HFF-Myc (cell line): ENCODE measurements around the gene C3orf52.
A peak's percentile ranks its signal among the peaks of the same experiment; 100 is the strongest.

Experiments
- DNase-seq: peaks from one replicate; pipeline ENCODE4 v3.0.0-alpha.2; 2011; ENCODE audit warnings: low read depth; ENCODE audit errors: extremely low read depth
- H3K4me3 ChIP-seq: replicated peaks from 2 replicates; pipeline ENCODE4 v1.5.1; 2011; ENCODE audit warnings: low read depth, mild to moderate bottlenecking, control low read depth, low read length
- TF ChIP-seq, protein P1 (sequence below): IDR thresholded peaks from 2 replicates; pipeline ENCODE4 v1.5.1; 2012; ENCODE audit warnings: mild to moderate bottlenecking, low read depth, low read length, control low read depth; ENCODE audit errors: missing control alignments

C3orf52 gene

DNA sequence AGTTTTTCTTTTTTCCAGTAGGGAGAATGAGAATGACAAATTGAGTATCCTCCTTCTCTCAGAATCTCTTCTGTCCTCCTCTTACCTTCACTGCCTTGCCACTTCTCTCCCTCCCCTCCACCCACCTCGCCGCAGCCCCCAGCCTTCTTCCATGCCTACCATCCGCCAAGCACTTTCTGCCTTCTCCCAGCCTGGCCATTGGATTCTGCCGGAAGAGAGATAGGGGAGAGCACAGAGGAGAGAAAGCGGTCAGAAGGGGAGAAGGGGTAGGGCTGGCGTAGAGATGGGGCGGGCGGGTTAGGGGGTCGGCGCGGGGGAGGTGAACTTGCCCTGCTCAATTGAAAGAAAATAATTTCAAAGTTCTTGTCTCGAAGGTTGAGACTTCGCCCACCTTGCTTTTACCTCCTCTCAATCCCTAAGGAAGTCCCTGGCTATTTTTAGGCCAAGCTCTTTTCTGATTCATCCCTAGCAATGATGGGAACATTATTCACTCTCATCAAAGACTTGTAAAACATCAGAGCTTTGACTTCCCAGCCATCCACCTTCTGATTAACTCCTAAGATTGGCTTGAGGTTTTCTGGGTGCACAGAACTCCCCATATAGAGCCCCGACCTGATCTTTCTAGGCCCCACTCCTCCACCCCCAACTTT is 811 bp downstream of the C3orf52 start:
- DNase-seq, result no peak
- TF ChIP-seq, protein P1, sequence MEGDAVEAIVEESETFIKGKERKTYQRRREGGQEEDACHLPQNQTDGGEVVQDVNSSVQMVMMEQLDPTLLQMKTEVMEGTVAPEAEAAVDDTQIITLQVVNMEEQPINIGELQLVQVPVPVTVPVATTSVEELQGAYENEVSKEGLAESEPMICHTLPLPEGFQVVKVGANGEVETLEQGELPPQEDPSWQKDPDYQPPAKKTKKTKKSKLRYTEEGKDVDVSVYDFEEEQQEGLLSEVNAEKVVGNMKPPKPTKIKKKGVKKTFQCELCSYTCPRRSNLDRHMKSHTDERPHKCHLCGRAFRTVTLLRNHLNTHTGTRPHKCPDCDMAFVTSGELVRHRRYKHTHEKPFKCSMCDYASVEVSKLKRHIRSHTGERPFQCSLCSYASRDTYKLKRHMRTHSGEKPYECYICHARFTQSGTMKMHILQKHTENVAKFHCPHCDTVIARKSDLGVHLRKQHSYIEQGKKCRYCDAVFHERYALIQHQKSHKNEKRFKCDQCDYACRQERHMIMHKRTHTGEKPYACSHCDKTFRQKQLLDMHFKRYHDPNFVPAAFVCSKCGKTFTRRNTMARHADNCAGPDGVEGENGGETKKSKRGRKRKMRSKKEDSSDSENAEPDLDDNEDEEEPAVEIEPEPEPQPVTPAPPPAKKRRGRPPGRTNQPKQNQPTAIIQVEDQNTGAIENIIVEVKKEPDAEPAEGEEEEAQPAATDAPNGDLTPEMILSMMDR, result no peak
- H3K4me3 ChIP-seq, result peak overlapping the region; percentile 60

DNA sequence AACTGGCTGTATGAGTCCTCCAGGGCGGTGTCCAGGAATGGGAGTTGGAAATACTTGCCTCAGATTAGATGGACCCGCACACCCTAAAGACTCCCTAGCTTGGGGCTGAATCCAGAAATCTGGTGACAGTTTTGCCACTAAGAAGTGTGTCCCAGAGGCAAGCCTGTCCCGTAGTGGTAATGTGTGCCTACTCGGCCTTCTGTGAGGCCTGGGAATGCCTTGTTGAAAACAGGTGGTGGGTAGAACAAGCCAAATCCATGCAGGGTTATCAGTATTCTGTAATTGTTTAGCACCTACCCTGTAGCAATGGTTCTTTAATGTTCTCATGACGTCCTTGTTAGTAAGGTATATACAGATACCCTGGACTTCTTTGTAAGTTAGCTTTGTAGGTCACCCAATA is 1.6 kb downstream of the C3orf52 start:
- no peak overlapping the region for H3K4me3 ChIP-seq
- TF ChIP-seq, protein P1, result no peak
- DNase-seq, result no peak

DNA sequence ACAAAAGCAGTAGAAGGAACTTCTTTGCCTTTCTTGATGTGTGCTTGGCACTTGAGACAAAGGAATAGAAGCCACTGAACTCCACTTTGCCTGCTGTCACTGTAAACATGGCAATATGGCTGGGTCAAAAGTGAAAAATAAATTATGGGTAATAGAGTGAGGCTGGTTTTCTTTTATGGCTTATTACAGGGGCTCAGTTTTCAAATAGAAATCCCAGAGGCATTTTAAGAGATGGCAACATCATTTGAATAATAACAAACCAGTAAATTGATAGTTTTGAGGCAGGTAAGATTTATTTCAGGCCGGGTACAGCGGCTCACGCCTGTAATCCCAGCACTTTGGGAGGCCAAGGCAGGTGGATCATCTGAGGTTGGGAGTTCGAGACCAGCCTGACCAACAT is 2.8 kb downstream of the C3orf52 start:
- TF ChIP-seq, protein P1, result no peak

DNA sequence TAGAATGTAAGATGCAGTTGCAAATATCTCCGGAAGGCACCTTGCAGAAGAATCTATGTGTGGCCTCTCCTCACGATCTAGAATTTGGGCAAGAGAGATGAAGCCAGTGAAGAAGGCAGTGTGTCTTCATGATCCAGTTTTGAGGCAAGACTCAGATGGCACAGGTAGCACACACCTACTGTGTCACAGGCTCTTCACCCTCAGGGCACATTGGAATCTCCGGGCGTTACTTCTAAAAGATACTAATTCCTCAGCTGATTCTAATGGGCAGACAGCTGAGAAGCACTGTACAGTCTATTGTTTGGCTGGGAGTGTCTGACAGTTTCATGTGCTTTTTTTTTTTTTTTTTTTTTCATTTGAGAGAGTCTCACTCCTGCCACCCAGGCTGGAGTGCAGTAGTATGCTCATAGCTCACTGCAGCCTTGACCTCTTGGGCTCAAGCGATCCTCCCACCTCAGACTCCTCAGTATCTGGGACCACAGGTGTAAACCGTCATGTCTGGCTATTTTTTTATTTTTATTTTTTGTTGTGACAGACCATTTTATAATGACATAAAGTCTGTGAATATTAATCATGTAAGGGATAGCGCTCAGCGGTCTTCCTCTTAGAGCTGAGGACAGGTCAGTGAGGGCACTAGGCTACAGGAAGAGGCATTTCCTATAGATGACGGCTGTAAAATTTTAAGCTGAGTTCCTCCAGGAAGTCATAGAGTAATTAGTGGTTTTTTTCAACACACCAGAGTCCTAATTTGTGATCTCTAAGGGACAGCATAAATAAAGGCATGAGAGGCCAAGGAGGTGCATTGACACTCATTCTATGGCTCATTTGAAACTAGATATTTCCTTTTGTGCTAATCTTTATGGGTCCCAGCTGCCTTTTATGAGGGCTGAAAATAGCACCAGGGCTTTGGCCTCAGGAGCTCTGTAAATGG is 4.0 kb downstream of the C3orf52 start:
- no peak overlapping the region for H3K4me3 ChIP-seq
- TF ChIP-seq, protein P1, result no peak
- DNase-seq, result no peak

More for the DNA sequence above, 2.8 kb downstream of the C3orf52 start:
- DNase-seq, result no peak
- no peak overlapping the region for H3K4me3 ChIP-seq

DNA sequence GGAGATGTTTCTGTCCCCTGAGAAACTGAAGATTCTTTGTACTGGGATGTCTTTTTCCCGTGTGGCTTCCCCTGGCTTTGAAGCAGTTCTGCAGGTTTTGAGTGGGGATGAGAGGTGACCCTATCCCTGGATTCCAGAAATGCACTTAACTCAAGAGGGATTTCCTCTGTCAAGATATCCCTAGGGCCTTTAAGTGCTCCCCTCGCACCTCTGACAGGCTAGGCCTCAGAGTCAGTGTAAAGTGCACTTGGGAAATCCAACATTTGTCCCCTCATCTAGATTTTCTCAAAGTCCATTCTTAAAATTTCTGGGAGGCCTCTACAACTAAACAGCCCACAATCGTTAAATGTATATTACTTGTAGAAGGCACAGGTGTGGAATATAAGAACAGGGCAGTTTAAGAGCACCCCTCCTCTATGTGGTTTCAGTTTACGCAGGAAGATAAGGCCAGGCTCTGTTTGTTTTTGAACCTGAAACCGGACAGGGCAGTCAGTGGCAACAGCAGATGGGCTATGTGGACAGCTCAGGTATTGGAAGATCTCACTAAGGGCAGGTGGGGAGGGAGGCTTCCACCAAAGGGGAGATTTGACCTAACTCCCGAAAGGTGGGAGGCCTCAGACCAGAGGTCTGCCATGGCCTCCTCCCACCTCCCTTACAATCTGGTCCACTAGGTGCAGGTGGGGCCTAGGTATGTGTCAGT is 4.8 kb downstream of the C3orf52 start:
- H3K4me3 ChIP-seq, result no peak overlapping the region
- no peak for DNase-seq
- TF ChIP-seq, protein P1, result no peak

DNA sequence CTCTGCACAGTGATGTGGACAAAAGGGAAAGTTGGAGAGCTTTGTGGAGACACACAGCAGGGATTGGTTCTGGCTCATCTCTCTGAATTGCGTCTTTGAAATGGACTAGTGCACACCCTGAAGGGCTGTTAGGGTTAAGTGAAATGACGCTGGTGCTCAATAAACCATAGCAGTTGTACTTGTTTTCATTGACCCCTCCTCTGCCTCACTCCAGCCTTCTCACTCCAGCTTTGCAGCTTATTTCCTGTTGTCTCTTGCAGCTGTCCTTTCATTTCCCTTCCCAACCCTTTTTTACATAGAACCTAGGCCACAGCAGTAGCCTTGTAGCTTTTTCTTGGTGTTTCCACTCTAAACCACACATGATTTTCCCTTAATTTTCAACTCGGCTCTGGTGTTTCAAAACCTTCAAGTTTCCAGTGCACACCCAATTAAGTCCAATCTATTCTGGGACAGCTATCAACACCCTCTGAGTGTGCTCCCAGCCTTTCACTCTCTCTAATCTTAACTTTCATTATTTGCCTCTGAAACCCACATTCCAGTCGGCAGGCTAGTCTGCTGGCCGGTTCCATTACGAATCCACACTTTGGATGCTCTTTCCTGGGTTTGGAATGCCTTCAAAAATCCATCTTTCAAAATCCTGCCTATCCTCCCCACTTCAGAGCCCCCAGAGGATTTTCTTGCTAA is 6.4 kb downstream of the C3orf52 start:
- TF ChIP-seq, protein P1, result no peak
- H3K4me3 ChIP-seq, result no peak overlapping the region
- DNase-seq, result no peak
